Esophagus (tissue), 2 donors: ENCODE data around the gene MYEF2. TPM values are rescaled to one million over a fixed set of nuclear protein-coding genes. Genes with fewer than 3 reads are reported as not detected.

Experiments used
- H3K27ac ChIP-seq, 2 donors: one replicate each; pipeline ENCODE4 v1.5.1; 2013; ENCODE audit warnings: low read depth in 2 of 2, mild to moderate bottlenecking in 2 of 2, inconsistent platforms in 1 of 2, low read length in 1 of 2, moderate library complexity in 1 of 2
- H3K27me3 ChIP-seq, 2 donors: one replicate each; pipeline ENCODE4 v1.6.1; 2013; ENCODE audit warnings: low read length in 2 of 2, control low read depth in 1 of 2, mild to moderate bottlenecking in 1 of 2; ENCODE audit not compliant: insufficient read depth in 2 of 2, control insufficient read depth in 1 of 2
- H3K36me3 ChIP-seq, 2 donors: one replicate each; pipeline ENCODE4 v1.6.1; 2013; ENCODE audit warnings: low read length in 1 of 2; ENCODE audit not compliant: control insufficient read depth in 2 of 2, insufficient read depth in 2 of 2
- H3K4me1 ChIP-seq, 2 donors: one replicate each; pipeline ENCODE4 v1.6.1; 2013; ENCODE audit warnings: low read length in 1 of 2; ENCODE audit not compliant: control insufficient read depth in 2 of 2, insufficient read depth in 2 of 2
- H3K4me3 ChIP-seq, 2 donors: one replicate each; pipeline ENCODE4 v1.5.1; 2013; ENCODE audit warnings: low read length in 2 of 2, mild to moderate bottlenecking in 2 of 2, low read depth in 1 of 2, moderate library complexity in 1 of 2
- H3K9me3 ChIP-seq, 2 donors: one replicate each; pipeline ENCODE4 v1.6.1; 2013; ENCODE audit warnings: mild to moderate bottlenecking in 2 of 2, low read depth in 1 of 2, low read length in 1 of 2, moderate library complexity in 1 of 2; ENCODE audit not compliant: control insufficient read depth in 2 of 2, insufficient read depth in 1 of 2
- WGBS, 2 donors: extraction: QIAGEN DNeasy Blood & Tissue Kit; methylation state at CpG; one replicate each; pipeline ENCODE4 v1.1.7; 2013; 5-methylcytosine and 5-hydroxymethylcytosine counted together
- polyA plus RNA-seq, 2 donors: library from polyadenylated mRNA; stranded (reverse); fragments of 200-250 nt; gene quantifications; one replicate each; pipeline ENCODE4 v1.2.3, GENCODE V29; 2013
- donor health status: healthy with polysubstance abuse.
- donor health status: Bipolar disorder and iron deficiency.

Gene MYEF2
- polyA plus RNA-seq, 2 donors: 1.7 to 1.9 TPM

DNA sequence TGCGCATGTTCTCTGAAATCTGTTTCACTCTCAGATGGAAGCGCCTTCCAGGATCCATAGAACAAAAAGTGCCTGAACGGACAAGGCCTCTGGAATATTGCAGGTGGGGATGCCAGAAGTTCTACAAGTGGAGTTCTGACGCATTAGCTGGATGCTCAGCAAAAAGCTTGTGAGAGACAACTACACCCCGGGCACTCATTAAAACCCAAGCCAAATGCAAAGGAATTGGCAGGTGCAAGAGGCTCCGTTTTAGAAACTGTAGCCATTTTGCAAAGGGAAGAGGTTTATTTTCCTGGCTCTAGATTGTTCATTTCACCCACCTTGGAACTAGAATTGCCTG, 92.5 kb downstream of the MYEF2 start:
- Histone ChIP-seq H3K27me3 (no peaks in the 10 kb centered on the region), H3K4me1 (no peaks in the 10 kb centered on the region), H3K4me3 (no peak overlapping the region), H3K9me3 (no peaks in the 10 kb centered on the region), H3K27ac (no peak overlapping the region), H3K36me3 (no peaks in the 10 kb centered on the region)
- WGBS, 2 donors: 84 to 88% methylated on average over 6 of the region's 6 CpGs

GRCh38 chr15:48084759-48085590, 93.1 kb downstream of the MYEF2 start:
- Histone ChIP-seq H3K9me3 (no peaks in the 10 kb centered on the region), H3K27me3 (no peaks in the 10 kb centered on the region), H3K36me3 (no peaks in the 10 kb centered on the region), H3K4me3 (no peak overlapping the region), H3K27ac (no peak overlapping the region), H3K4me1 (no peaks in the 10 kb centered on the region)
- WGBS, 2 donors: 69 to 70% methylated on average over 6 of the region's 6 CpGs

Other genes with a start within 250 kb of the MYEF2 start
- not detected for gene SLC24A5, start 57.3 kb downstream of the MYEF2 start, polyA plus RNA-seq
- not detected for gene CTXN2, start 13.4 kb upstream of the MYEF2 start, polyA plus RNA-seq
- gene SLC12A1, start 28.0 kb upstream of the MYEF2 start, polyA plus RNA-seq: not detected
- 10 to 100 TPM; 45.4 to 67.9 TPM for gene DUT, start 153.1 kb upstream of the MYEF2 start, polyA plus RNA-seq